HG03378 (cell line): ENCODE data around the gene KCNK2.

ENCODE experiments used
- ATAC-seq: cut with Tn5 transposase; IDR thresholded peaks from one replicate; pipeline ENCODE4 v1.9.1; 2021; ENCODE audit warnings: mild to moderate bottlenecking, moderate library complexity; ENCODE audit not compliant: unreplicated experiment

The KCNK2 gene

GRCh38 chr1:215082532-215083382 lies at the start of gene KCNK2:
KCNK2 (plus strand) TSS chr1:215082737; CDS start chr1:215083386, 649 bp downstream.
- no peak for ATAC-seq

GRCh38 chr1:215032911-215033526 lies 49.5 kb upstream of the KCNK2 start:
- ATAC-seq, result no peak

GRCh38 chr1:215040190-215040589 lies 42.3 kb upstream of the KCNK2 start:
- no peak for ATAC-seq

GRCh38 chr1:215043401-215043800 lies 39.1 kb upstream of the KCNK2 start:
- ATAC-seq, result no peak

- ATAC-seq, result no peak
Measured at GRCh38 chr1:215044151-215044550, 38.4 kb upstream of the KCNK2 start.

GRCh38 chr1:215045698-215046308 lies 36.7 kb upstream of the KCNK2 start:
- ATAC-seq, result no peak

GRCh38 chr1:215052256-215053015 lies 30.1 kb upstream of the KCNK2 start:
- ATAC-seq, result no peak

GRCh38 chr1:215054266-215054665 lies 28.3 kb upstream of the KCNK2 start:
- no peak for ATAC-seq

GRCh38 chr1:215055281-215055935 lies 27.1 kb upstream of the KCNK2 start:
- ATAC-seq, result no peak

GRCh38 chr1:215056584-215056983 lies 26.0 kb upstream of the KCNK2 start:
- ATAC-seq, result no peak

GRCh38 chr1:215059947-215060346 lies 22.6 kb upstream of the KCNK2 start:
- no peak for ATAC-seq

- ATAC-seq, result no peak
Measured at GRCh38 chr1:215064327-215064726, 18.2 kb upstream of the KCNK2 start.

- ATAC-seq, result no peak
Measured at GRCh38 chr1:215071078-215071477, 11.5 kb upstream of the KCNK2 start.

- ATAC-seq, result peak; percentile 70
Measured at GRCh38 chr1:215076322-215076721, 6.2 kb upstream of the KCNK2 start.

- no peak for ATAC-seq
Measured at GRCh38 chr1:215079456-215079855, 3.1 kb upstream of the KCNK2 start.

GRCh38 chr1:215081661-215082531 lies 641 bp upstream of the KCNK2 start:
- no peak for ATAC-seq

- ATAC-seq, result no peak
Measured at GRCh38 chr1:215083383-215083961, 935 bp downstream of the KCNK2 start.

GRCh38 chr1:215084621-215085020 lies 2.1 kb downstream of the KCNK2 start:
- ATAC-seq, result no peak

- no peak for ATAC-seq
Measured at GRCh38 chr1:215087603-215088002, 5.1 kb downstream of the KCNK2 start.
